Thyroid gland (tissue), 4 donors: Measurements from ENCODE around the gene TK1.

ENCODE experiments used
- POLR2A ChIP-seq, 2 donors: fragments of 450-650 bp; IDR thresholded peaks; one replicate each; pipeline ENCODE4 v1.6.1; 2017; ENCODE audit warnings: antibody characterized with exemption in 2 of 2, mild to moderate bottlenecking in 2 of 2, moderate library complexity in 1 of 2
- TF ChIP-seq, protein P1 (sequence below), 6 experiments: fragments of 200-600 bp in 3 of 6; fragments of 450-650 bp in 3 of 6; sonication (generic) in 3 of 6; IDR thresholded peaks; one replicate each; pipeline ENCODE4 v1.5.1; 2016 to 2019; ENCODE audit warnings: antibody characterized with exemption in 6 of 6, mild to moderate bottlenecking in 2 of 6, inconsistent platforms in 1 of 6, moderate library complexity in 1 of 6

DNA sequence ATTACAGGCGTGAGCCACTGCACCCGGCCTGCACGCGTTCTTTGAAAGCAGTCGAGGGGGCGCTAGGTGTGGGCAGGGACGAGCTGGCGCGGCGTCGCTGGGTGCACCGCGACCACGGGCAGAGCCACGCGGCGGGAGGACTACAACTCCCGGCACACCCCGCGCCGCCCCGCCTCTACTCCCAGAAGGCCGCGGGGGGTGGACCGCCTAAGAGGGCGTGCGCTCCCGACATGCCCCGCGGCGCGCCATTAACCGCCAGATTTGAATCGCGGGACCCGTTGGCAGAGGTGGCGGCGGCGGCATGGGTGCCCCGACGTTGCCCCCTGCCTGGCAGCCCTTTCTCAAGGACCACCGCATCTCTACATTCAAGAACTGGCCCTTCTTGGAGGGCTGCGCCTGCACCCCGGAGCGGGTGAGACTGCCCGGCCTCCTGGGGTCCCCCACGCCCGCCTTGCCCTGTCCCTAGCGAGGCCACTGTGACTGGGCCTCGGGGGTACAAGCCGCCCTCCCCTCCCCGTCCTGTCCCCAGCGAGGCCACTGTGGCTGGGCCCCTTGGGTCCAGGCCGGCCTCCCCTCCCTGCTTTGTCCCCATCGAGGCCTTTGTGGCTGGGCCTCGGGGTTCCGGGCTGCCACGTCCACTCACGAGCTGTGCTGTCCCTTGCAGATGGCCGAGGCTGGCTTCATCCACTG is 27.3 kb upstream of the TK1 start, which contains the start of gene BIRC5:
- TF ChIP-seq, protein P1, sequence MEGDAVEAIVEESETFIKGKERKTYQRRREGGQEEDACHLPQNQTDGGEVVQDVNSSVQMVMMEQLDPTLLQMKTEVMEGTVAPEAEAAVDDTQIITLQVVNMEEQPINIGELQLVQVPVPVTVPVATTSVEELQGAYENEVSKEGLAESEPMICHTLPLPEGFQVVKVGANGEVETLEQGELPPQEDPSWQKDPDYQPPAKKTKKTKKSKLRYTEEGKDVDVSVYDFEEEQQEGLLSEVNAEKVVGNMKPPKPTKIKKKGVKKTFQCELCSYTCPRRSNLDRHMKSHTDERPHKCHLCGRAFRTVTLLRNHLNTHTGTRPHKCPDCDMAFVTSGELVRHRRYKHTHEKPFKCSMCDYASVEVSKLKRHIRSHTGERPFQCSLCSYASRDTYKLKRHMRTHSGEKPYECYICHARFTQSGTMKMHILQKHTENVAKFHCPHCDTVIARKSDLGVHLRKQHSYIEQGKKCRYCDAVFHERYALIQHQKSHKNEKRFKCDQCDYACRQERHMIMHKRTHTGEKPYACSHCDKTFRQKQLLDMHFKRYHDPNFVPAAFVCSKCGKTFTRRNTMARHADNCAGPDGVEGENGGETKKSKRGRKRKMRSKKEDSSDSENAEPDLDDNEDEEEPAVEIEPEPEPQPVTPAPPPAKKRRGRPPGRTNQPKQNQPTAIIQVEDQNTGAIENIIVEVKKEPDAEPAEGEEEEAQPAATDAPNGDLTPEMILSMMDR (IDR thresholded peaks at IDR 0.05) = no peak
- TF ChIP-seq POLR2A (IDR thresholded peaks at IDR 0.05) = no peak
